CD4-positive, alpha-beta T cell (primary cell): ENCODE measurements around the gene NTMT2. TPM values are rescaled to one million over a fixed set of nuclear protein-coding genes. Genes with fewer than 3 reads are reported as not detected.

Experiments
- ATAC-seq: fragments of 200-7000 bp; cut with Tn5 transposase; one replicate; pipeline ENCODE4 v1.10.0; 2022; ENCODE audit warnings: mild to moderate bottlenecking; ENCODE audit not compliant: poor library complexity
- CTCF ChIA-PET: fragments of 350-600 bp; sonication (Branson Sonifier 250); formaldehyde crosslinking; loops from one replicate; lab custom pipeline; 2021; ENCODE audit warnings: antibody characterized with exemption, inconsistent platforms; lab: Charles Lee
- POLR2A ChIA-PET: fragments of 350-600 bp; sonication (Branson Sonifier 250); formaldehyde crosslinking; loops from one replicate; lab custom pipeline; 2021; ENCODE audit warnings: antibody characterized with exemption, inconsistent platforms; lab: Charles Lee
- DNase-seq, 14 experiments: peaks; one replicate each; pipeline ENCODE4 v3.0.0-alpha.2; 2013 to 2020; ENCODE audit warnings: mixed read lengths in 2 of 14
- H3K27ac ChIP-seq, 2 donors: one replicate each; pipeline versions ENCODE4 v1.5.1 to v1.7.0; 2013; ENCODE audit warnings: low read length in 2 of 2, low read depth in 1 of 2, mild to moderate bottlenecking in 1 of 2
- H3K27me3 ChIP-seq, 2 experiments: 1 replicate in 1 of 2; 2 replicates in 1 of 2; pipeline versions ENCODE4 v1.6.1 to v1.7.0; 2013; ENCODE audit warnings: low read length in 2 of 2, control low read depth in 1 of 2, mild to moderate bottlenecking in 1 of 2, moderate library complexity in 1 of 2; ENCODE audit not compliant: insufficient read depth in 2 of 2, control insufficient read depth in 1 of 2
- H3K36me3 ChIP-seq: one replicate; pipeline ENCODE4 v1.6.1; 2013; ENCODE audit warnings: low read length, control low read depth; ENCODE audit not compliant: insufficient read depth
- H3K4me1 ChIP-seq: one replicate; pipeline ENCODE4 v1.6.1; 2013; ENCODE audit warnings: low read length, control low read depth; ENCODE audit not compliant: insufficient read depth
- H3K4me3 ChIP-seq: one replicate; pipeline ENCODE4 v1.5.1; 2013; ENCODE audit warnings: mild to moderate bottlenecking, low read length, moderate library complexity
- H3K9me3 ChIP-seq, 2 experiments: 1 replicate in 1 of 2; 2 replicates in 1 of 2; pipeline versions ENCODE4 v1.6.1 to v1.7.0; 2013; ENCODE audit warnings: low read length in 2 of 2, mild to moderate bottlenecking in 2 of 2, control low read depth in 1 of 2, moderate library complexity in 1 of 2; ENCODE audit not compliant: control insufficient read depth in 1 of 2, insufficient read depth in 1 of 2
- H3K27ac Mint-ChIP-seq: one replicate; pipeline ENCODE4 v1.8.0; 2020; ENCODE audit warnings: mixed read lengths
- H3K27me3 Mint-ChIP-seq: one replicate; pipeline ENCODE4 v1.8.0; 2021; ENCODE audit warnings: mixed read lengths
- H3K36me3 Mint-ChIP-seq: one replicate; pipeline ENCODE4 v1.8.0; 2021; ENCODE audit warnings: low read depth, mixed read lengths
- H3K4me1 Mint-ChIP-seq: one replicate; pipeline ENCODE4 v1.8.0; 2021; ENCODE audit warnings: low read depth, mixed read lengths
- H3K4me3 Mint-ChIP-seq: one replicate; pipeline ENCODE4 v1.8.0; 2020; ENCODE audit warnings: mild to moderate bottlenecking, mixed read lengths
- H3K9me3 Mint-ChIP-seq: one replicate; pipeline ENCODE4 v1.8.0; 2020; ENCODE audit warnings: mixed read lengths
- CTCF ChIP-seq: fragments of 200-600 bp; IDR thresholded peaks from one replicate; pipeline ENCODE4 v1.8.0; 2022; ENCODE audit warnings: antibody characterized with exemption, mild to moderate bottlenecking
- intact Hi-C, 2 experiments: fragments of 100-400 bp; cut with DNase I in 1 of 2; cut with micrococcal nuclease in 1 of 2; formaldehyde crosslinking; loops; one replicate each; pipeline versions ENCODE4 v1.15.1 to v1.9.0; 2023 to 2025; cut with DNase I, micrococcal nuclease
- total RNA-seq, 174 experiments: library from RNA in 2 of 174; stranded (reverse) in 2 of 174; gene quantifications; one replicate each; pipeline ENCODE4 v1.2.3 and lab custom pipeline; 2021 to 2026

NTMT2 gene
- total RNA-seq, 2 experiments from 2014 or later: not detected

- ChIA-PET POLR2A (no interaction called here), CTCF (no interaction called here)
- Histone ChIP-seq H3K27me3 (no peaks in the 10 kb centered on the region), H3K4me3 (no peak overlapping the region), H3K4me1 (no peaks in the 10 kb centered on the region), H3K27ac (no peak overlapping the region), H3K36me3 (no peaks in the 10 kb centered on the region), H3K9me3 (peaks cover 6 to 10% of the 10 kb centered on the region in 2 experiments)
- no peak for DNase-seq
- no peak overlapping the region for H3K27ac Mint-ChIP-seq
- H3K4me1 Mint-ChIP-seq: no peaks in the 10 kb centered on the region
- intact Hi-C loops: no loop called here
- no peak overlapping the region for H3K4me3 Mint-ChIP-seq
- no peaks in the 10 kb centered on the region for H3K36me3 Mint-ChIP-seq
- no peak for TF ChIP-seq CTCF
- peaks cover 7% of the 10 kb centered on the region for H3K9me3 Mint-ChIP-seq
- peaks cover 7% of the 10 kb centered on the region for H3K27me3 Mint-ChIP-seq
- no peak for ATAC-seq
Observed at GRCh38 chr1:170153417-170153816, 7.7 kb downstream of the NTMT2 start.

- H3K9me3 ChIP-seq: peaks cover 6 to 10% of the 10 kb centered on the region in 2 experiments
- peaks cover 7% of the 10 kb centered on the region for H3K9me3 Mint-ChIP-seq
- TF ChIP-seq CTCF: no peak
- no peak overlapping the region for H3K27ac ChIP-seq
- H3K4me1 ChIP-seq: no peaks in the 10 kb centered on the region
- no peak overlapping the region for H3K4me3 ChIP-seq
- CTCF ChIA-PET: no interaction called here
- no peaks in the 10 kb centered on the region for H3K27me3 ChIP-seq
- no peaks in the 10 kb centered on the region for H3K36me3 ChIP-seq
- H3K36me3 Mint-ChIP-seq: no peaks in the 10 kb centered on the region
- intact Hi-C loops: no loop called here
- no peak overlapping the region for H3K4me3 Mint-ChIP-seq
- ATAC-seq (no peak), DNase-seq (no peak)
- peaks cover 8% of the 10 kb centered on the region for H3K27me3 Mint-ChIP-seq
- POLR2A ChIA-PET: no interaction called here
- H3K27ac Mint-ChIP-seq: no peak overlapping the region
- no peaks in the 10 kb centered on the region for H3K4me1 Mint-ChIP-seq
Observed at GRCh38 chr1:170155055-170155454, 9.3 kb downstream of the NTMT2 start.

GRCh38 chr1:170156594-170156993, 10.8 kb downstream of the NTMT2 start:
- ChIA-PET POLR2A (no interaction called here), CTCF (no interaction called here)
- no peaks in the 10 kb centered on the region for H3K4me1 ChIP-seq
- H3K4me3 Mint-ChIP-seq: no peak overlapping the region
- DNase-seq (no peak), ATAC-seq (no peak)
- intact Hi-C loops: no loop called here
- H3K27ac Mint-ChIP-seq: no peak overlapping the region
- no peaks in the 10 kb centered on the region for H3K36me3 Mint-ChIP-seq
- H3K27me3 ChIP-seq: no peaks in the 10 kb centered on the region
- no peak overlapping the region for H3K27ac ChIP-seq
- H3K9me3 ChIP-seq: peaks cover 6 to 10% of the 10 kb centered on the region in 2 experiments
- H3K27me3 Mint-ChIP-seq: peaks cover 4% of the 10 kb centered on the region
- no peaks in the 10 kb centered on the region for H3K36me3 ChIP-seq
- H3K9me3 Mint-ChIP-seq: peaks cover 7% of the 10 kb centered on the region
- H3K4me1 Mint-ChIP-seq: no peaks in the 10 kb centered on the region
- no peak for TF ChIP-seq CTCF
- H3K4me3 ChIP-seq: no peak overlapping the region
